GM21360 (cell line): Measurements from ENCODE around the gene MYZAP.

ENCODE experiments used
- ATAC-seq: cut with Tn5 transposase; IDR thresholded peaks from one replicate; pipeline ENCODE4 v1.9.1; 2021; ENCODE audit warnings: mild to moderate bottlenecking, moderate library complexity; ENCODE audit not compliant: unreplicated experiment

Gene MYZAP

GRCh38 chr15:57655809-57656208 is 64.1 kb downstream of the MYZAP start:
- no peak for ATAC-seq

- no peak for ATAC-seq
Observed at GRCh38 chr15:57656434-57656833, 64.7 kb downstream of the MYZAP start.

- no peak for ATAC-seq
Observed at GRCh38 chr15:57657619-57658018, 65.9 kb downstream of the MYZAP start.

- no peak for ATAC-seq
Observed at GRCh38 chr15:57662091-57662744, 70.5 kb downstream of the MYZAP start.

- ATAC-seq, result no peak
Observed at GRCh38 chr15:57662802-57663201, 71.1 kb downstream of the MYZAP start.

- no peak for ATAC-seq
Observed at GRCh38 chr15:57663262-57663661, 71.6 kb downstream of the MYZAP start.

GRCh38 chr15:57665194-57665593 is 73.5 kb downstream of the MYZAP start:
- no peak for ATAC-seq

GRCh38 chr15:57665939-57666338 is 74.2 kb downstream of the MYZAP start:
- no peak for ATAC-seq

GRCh38 chr15:57667171-57667849 is 75.6 kb downstream of the MYZAP start:
- no peak for ATAC-seq

- ATAC-seq, result no peak
Observed at GRCh38 chr15:57668016-57668415, 76.3 kb downstream of the MYZAP start.

- no peak for ATAC-seq
Observed at GRCh38 chr15:57671636-57672035, 79.9 kb downstream of the MYZAP start.

GRCh38 chr15:57675481-57676181 is 83.9 kb downstream of the MYZAP start:
- no peak for ATAC-seq

- ATAC-seq, result no peak
Observed at GRCh38 chr15:57676585-57676984, 84.9 kb downstream of the MYZAP start.

GRCh38 chr15:57677204-57677603 is 85.5 kb downstream of the MYZAP start:
- no peak for ATAC-seq

- no peak for ATAC-seq
Observed at GRCh38 chr15:57680021-57680420, 88.3 kb downstream of the MYZAP start.

- ATAC-seq, result no peak
Observed at GRCh38 chr15:57681011-57681410, 89.3 kb downstream of the MYZAP start.

GRCh38 chr15:57683481-57683880 is 91.8 kb downstream of the MYZAP start:
- no peak for ATAC-seq

GRCh38 chr15:57684491-57685151 is 92.9 kb downstream of the MYZAP start:
- ATAC-seq, result no peak

GRCh38 chr15:57685306-57686095 is 93.8 kb downstream of the MYZAP start:
- no peak for ATAC-seq

- no peak for ATAC-seq
Observed at GRCh38 chr15:57686657-57687056, 95.0 kb downstream of the MYZAP start.
